GM18909 (cell line): ENCODE measurements around the gene GAPT.

Source experiments
- ATAC-seq: cut with Tn5 transposase; IDR thresholded peaks from one replicate; pipeline ENCODE4 v1.9.1; 2021; ENCODE audit warnings: mild to moderate bottlenecking; ENCODE audit not compliant: unreplicated experiment, poor library complexity

GAPT gene

GRCh38 chr5:58460002-58460731 lies 31.1 kb upstream of the GAPT start, which contains the start of gene PLK2:
PLK2 (minus strand) TSS chr5:58460086; CDS start chr5:58459959, 127 bp downstream.
- peak; percentile 83 for ATAC-seq

GRCh38 chr5:58460732-58461286 lies 30.4 kb upstream of the GAPT start:
- peak; percentile 76 for ATAC-seq

DNA sequence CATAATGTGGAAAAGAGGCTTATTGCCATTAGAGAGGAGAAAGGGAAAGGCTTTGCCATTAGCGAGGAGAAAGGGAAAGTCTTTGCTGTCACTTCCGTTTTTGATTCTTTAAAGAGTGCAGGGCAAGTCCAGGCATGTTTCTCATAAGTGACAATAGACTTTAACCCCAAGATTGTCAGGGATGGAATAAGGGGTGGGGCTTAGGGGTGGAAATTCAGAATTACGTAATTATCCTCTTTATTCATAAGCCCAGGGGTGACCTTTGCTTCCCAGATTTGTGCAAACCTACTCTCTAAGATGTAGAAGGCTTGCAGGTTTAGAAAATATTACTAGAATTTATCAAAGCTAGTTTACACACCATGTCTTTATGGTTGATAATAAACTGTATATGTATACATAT lies 29.1 kb upstream of the GAPT start:
- ATAC-seq = no peak

DNA sequence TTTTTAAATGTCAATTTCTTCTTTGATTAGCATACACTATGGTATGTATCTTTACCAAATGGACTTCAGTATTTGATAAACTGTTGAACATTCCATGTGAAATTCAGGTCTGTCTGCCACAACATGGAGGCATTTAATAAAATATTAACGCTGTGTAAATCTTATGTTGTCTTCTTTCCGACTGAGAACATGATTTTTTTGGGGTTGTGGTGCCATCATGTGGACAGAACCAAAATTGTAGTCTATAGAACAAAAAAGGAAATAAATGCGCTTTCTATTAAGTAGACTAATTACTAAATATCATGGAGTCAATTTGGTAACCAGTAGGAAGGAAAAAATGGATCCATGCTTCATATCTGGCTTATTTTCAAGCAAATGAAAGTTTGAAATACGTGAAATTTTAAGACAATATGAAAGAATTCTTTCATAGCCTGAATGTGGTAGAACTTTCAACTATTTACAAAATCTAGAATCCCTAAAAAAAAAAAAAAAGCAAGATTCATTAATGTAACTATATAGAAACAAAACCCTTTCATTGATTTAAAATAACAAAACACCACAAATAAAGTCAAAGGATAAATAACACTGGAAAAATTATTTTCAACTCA lies 28.5 kb upstream of the GAPT start:
- no peak for ATAC-seq

GRCh38 chr5:58466939-58467338 lies 24.3 kb upstream of the GAPT start:
- peak; percentile 99 for ATAC-seq

- ATAC-seq = no peak
These were observed 21.3 kb upstream of the GAPT start for GRCh38 chr5:58469896-58470295.

- no peak for ATAC-seq
These were observed 15.8 kb upstream of the GAPT start for GRCh38 chr5:58475404-58475803.

DNA sequence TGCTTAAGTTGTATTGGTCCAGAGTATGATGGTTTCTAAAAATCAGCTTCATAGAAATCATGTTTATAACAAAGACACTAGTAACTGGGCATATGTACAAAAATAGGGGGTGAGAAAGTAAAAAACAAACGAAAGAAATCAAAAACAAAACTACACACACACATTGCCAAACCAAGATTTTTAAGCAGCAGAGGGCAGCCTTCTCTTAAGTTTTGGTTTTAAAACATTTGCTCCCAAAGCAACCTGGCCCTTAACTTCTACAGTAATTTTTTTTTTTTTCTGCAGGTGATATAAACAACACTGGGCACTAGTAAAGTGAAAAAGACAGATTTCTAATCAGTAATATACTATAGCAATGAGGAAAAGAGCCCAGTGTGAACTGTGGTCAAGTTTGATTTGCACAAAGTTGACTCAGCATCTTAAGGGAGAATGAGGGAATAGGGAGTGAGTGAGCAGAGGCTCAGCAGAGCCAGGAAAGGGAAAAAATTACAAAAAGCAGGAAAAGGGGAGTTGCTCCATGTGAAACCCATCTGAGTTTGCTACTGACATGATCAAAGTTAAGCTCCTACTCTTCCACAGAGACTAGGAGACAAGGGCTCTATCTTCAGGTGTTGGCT lies 13.4 kb upstream of the GAPT start:
- no peak for ATAC-seq

DNA sequence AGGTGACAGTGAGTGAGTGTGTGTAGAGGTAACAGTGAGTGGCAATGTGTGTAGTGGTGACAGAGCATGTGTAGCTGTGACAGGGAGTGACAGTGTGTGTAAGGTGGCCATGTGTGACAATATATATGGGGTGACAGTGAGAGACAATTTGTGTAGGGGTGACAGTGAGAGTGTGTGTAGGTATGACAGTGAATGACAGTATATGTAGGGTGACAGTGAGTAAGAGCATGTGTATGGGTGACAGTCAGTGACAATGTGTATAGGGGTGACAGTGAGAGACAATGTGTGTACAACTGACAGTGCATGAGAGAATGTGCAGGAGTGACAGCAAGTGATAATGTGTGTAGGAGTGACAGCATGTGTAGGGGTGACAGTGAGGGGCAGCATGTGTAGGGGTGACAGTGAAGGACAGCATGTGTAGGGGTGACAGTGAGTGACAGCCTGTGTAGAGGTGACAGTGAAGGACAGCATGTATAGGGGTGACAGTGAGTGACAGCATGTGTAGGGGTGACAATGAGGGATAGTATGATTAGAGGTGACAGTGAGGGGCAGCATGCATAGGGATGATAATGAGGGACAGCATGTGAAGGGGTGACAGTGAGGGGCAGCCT lies 10.1 kb upstream of the GAPT start:
- no peak for ATAC-seq

DNA sequence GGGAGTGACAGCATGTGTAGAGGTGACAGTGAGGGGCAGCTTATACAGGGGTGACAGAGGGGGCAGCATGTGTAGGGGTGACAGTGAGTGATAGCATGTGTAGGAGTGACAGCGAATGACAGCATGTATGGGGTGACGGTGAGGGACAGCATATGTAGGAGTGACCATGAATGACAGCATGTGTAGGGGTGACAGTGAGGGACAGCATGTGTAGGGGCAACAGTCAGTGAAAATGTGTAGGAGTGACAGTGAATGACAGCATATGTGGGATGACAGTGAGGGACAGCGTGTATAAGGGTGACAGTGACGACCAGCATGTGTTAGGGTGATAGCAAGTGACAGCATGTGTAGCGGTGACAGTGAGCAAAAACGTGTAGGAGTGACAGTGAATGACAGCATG lies 9.4 kb upstream of the GAPT start:
- no peak for ATAC-seq

- ATAC-seq = no peak
These were observed 8.7 kb upstream of the GAPT start for GRCh38 chr5:58482536-58482935.

GRCh38 chr5:58484505-58484904 lies 6.7 kb upstream of the GAPT start:
- ATAC-seq = no peak

DNA sequence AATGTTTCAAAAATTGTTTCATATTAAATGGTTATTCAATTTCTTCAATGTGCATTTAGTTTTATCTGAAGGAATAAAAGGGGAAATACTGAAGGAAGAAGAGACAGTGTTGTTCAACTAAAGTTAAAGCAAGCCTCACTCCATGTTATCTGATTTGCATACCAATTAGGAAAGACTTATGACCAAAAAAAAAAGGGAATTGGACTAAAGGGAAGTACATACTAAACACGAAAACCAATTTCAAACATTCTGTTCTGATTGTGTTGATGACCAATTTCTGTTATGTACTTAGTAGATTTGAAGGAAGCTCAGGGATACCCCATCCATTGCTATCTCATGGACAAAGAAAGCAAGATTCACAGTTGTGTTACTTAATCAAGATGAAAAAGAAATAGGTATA lies 4.9 kb upstream of the GAPT start:
- no peak for ATAC-seq

DNA sequence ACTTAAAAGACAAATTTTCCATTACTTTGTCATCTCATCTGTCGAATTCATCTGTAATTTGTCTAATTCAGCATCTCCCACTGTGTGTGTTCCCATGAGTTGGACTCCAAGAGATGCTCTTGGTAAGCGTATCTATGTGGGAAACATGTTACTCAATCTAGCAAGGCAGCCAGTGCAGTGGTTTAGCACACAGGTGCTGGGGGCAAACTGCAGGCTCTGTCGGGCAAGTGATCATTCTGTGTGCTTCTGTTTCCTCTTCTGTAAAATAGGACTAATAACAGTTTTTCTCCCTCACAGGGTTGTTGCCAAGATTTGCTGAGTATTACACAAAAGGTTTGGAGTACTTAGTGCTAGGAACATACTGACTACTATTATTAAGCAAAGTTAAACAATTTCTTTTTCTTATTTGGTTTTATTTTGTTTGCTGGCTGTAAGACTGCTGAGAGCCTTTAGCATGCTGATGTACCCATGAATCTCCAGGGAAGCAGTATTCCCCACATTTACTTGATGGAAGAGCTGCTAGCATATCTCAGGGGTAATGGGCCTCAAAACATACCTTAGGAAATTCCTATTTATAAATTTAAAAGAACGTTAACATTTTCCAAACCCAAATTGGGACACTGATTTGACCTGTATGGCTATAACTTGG lies 709 bp upstream of the GAPT start:
- peak; percentile 65 for ATAC-seq

GRCh38 chr5:58493141-58493540 lies 1.9 kb downstream of the GAPT start:
- no peak for ATAC-seq

- no peak for ATAC-seq
These were observed 5.3 kb downstream of the GAPT start for GRCh38 chr5:58496488-58496887.

GRCh38 chr5:58497386-58497785 lies 6.2 kb downstream of the GAPT start:
- no peak for ATAC-seq

DNA sequence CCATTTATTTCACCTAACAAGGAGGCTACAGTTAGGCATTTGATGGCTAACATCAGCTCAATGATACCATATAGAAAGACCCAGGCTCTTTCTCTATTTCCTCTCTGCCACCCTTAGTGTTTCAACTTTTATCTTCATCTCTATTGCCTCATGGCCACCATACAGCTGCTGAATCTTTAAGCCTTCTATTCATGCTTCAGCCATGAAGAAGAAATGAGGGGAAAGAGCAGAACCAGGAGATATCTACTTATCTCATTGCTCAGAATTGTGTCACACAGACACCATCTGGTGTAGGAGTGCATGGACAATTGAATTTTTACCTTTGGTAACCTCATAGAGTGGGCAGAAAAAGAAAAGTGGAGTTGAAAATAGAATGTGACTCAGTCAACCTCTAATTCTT lies 6.7 kb downstream of the GAPT start:
- ATAC-seq = no peak

GRCh38 chr5:58498340-58498942 lies 7.2 kb downstream of the GAPT start:
- ATAC-seq = no peak

DNA sequence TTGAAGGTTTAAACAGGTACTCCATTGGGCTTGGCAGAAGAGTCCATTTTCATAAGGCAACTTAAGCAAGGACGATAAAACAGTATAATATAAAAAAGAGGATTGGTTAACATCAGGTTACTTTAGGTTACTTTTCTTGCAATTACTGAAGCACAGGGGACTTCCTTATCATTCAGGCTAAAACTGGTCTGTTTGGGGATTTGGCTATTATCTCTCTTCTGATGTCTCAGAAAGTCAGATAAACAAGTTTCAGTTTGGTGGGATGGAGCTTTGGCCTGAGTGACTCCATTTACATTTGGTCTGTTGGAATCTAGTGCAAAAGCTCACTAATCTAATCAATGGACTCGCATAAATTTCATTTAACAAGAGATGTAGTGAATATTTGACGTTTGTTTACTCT lies 8.0 kb downstream of the GAPT start:
- no peak for ATAC-seq
